Measurements from ENCODE around the gene FAT2.

The FAT2 gene

GRCh38 chr5:151601391-151601790 lies 10.3 kb upstream of the FAT2 start:
- ATAC-seq (ENCODE audit: insufficient read depth, low read depth), result no peak
- no peaks in the 10 kb centered on the region for H3K36me3 ChIP-seq (ENCODE audit: insufficient read depth, low read length)
- no peak overlapping the region for H3K9ac ChIP-seq (ENCODE audit: low read depth, low read length)
- H3K27ac ChIP-seq (ENCODE audit: low read length), result no peak overlapping the region
- no peaks in the 10 kb centered on the region for H4K20me1 ChIP-seq (ENCODE audit: insufficient read depth, low read length)
- H2AFZ ChIP-seq (ENCODE audit: low read depth, low read length), result no peak overlapping the region
- no peak for TF ChIP-seq EZH2 (IDR thresholded peaks at IDR 0.05; ENCODE audit: borderline replicate concordance, low read depth, low read length, severe bottlenecking)
- TF ChIP-seq CTCF (IDR thresholded peaks at IDR 0.05; ENCODE audit: borderline replicate concordance, extremely low read depth, low read length, poor library complexity, severe bottlenecking), result no peak
- H3K79me2 ChIP-seq (ENCODE audit: insufficient read depth, low read length), result no peaks in the 10 kb centered on the region
- H3K9me3 ChIP-seq (ENCODE audit: insufficient read depth, low read length, severe bottlenecking), result no peaks in the 10 kb centered on the region
- no peak for DNase-seq
- no peak overlapping the region for H3K4me2 ChIP-seq (ENCODE audit: insufficient read depth, low read length)
- peaks cover 17% of the 10 kb centered on the region for H3K27me3 ChIP-seq (ENCODE audit: insufficient read depth, low read length, poor library complexity)
- H3K4me1 ChIP-seq (ENCODE audit: insufficient read depth, low read length), result no peaks in the 10 kb centered on the region
- no peak overlapping the region for H3K4me3 ChIP-seq (ENCODE audit: low read depth in 1 of 2, low read length in 2 of 2)

- no peaks in the 10 kb centered on the region for H4K20me1 ChIP-seq (ENCODE audit: insufficient read depth, low read length)
Observed at GRCh38 chr5:151600069-151600665, 9.0 kb upstream of the FAT2 start.

GRCh38 chr5:151598984-151599383 lies 7.9 kb upstream of the FAT2 start:
- no peaks in the 10 kb centered on the region for H3K79me2 ChIP-seq (ENCODE audit: insufficient read depth, low read length)
- no peaks in the 10 kb centered on the region for H3K9me3 ChIP-seq (ENCODE audit: insufficient read depth, low read length, severe bottlenecking)
- no peak overlapping the region for H3K4me2 ChIP-seq (ENCODE audit: insufficient read depth, low read length)
- no peaks in the 10 kb centered on the region for H4K20me1 ChIP-seq (ENCODE audit: insufficient read depth, low read length)
- H3K36me3 ChIP-seq (ENCODE audit: insufficient read depth, low read length), result no peaks in the 10 kb centered on the region
- H3K27me3 ChIP-seq (ENCODE audit: insufficient read depth, low read length, poor library complexity), result peaks cover 4% of the 10 kb centered on the region
- H2AFZ ChIP-seq (ENCODE audit: low read depth, low read length), result no peak overlapping the region
- no peak for DNase-seq
- no peaks in the 10 kb centered on the region for H3K4me1 ChIP-seq (ENCODE audit: insufficient read depth, low read length)
- H3K4me3 ChIP-seq (ENCODE audit: low read depth in 1 of 2, low read length in 2 of 2), result no peak overlapping the region
- ATAC-seq (ENCODE audit: insufficient read depth, low read depth), result no peak
- no peak overlapping the region for H3K9ac ChIP-seq (ENCODE audit: low read depth, low read length)
- no peak overlapping the region for H3K27ac ChIP-seq (ENCODE audit: low read length)
- no peak for TF ChIP-seq EZH2 (IDR thresholded peaks at IDR 0.05; ENCODE audit: borderline replicate concordance, low read depth, low read length, severe bottlenecking)
- TF ChIP-seq CTCF (IDR thresholded peaks at IDR 0.05; ENCODE audit: borderline replicate concordance, extremely low read depth, low read length, poor library complexity, severe bottlenecking), result no peak

More at GRCh38 chr5:151600069-151600665, 9.0 kb upstream of the FAT2 start:
- Histone ChIP-seq H3K9me3 (ENCODE audit: insufficient read depth, low read length, severe bottlenecking) (no peaks in the 10 kb centered on the region), H3K9ac (ENCODE audit: low read depth, low read length) (no peak overlapping the region), H3K4me2 (ENCODE audit: insufficient read depth, low read length) (no peak overlapping the region), H2AFZ (ENCODE audit: low read depth, low read length) (no peak overlapping the region), H3K36me3 (ENCODE audit: insufficient read depth, low read length) (no peaks in the 10 kb centered on the region), H3K79me2 (ENCODE audit: insufficient read depth, low read length) (no peaks in the 10 kb centered on the region), H3K27ac (ENCODE audit: low read length) (no peak overlapping the region), H3K27me3 (ENCODE audit: insufficient read depth, low read length, poor library complexity) (peaks cover 9% of the 10 kb centered on the region), H3K4me3 (ENCODE audit: low read depth in 1 of 2, low read length in 2 of 2) (no peak overlapping the region), H3K4me1 (ENCODE audit: insufficient read depth, low read length) (no peaks in the 10 kb centered on the region)
- no peak for ATAC-seq (ENCODE audit: insufficient read depth, low read depth)
- TF ChIP-seq EZH2 (IDR thresholded peaks at IDR 0.05; ENCODE audit: borderline replicate concordance, low read depth, low read length, severe bottlenecking), result no peak
- no peak for DNase-seq

GRCh38 chr5:151598549-151598948 lies 7.4 kb upstream of the FAT2 start:
- H2AFZ ChIP-seq (ENCODE audit: low read depth, low read length), result no peak overlapping the region
- no peaks in the 10 kb centered on the region for H3K9me3 ChIP-seq (ENCODE audit: insufficient read depth, low read length, severe bottlenecking)
- H3K79me2 ChIP-seq (ENCODE audit: insufficient read depth, low read length), result no peaks in the 10 kb centered on the region
- H3K4me1 ChIP-seq (ENCODE audit: insufficient read depth, low read length), result no peaks in the 10 kb centered on the region
- H3K9ac ChIP-seq (ENCODE audit: low read depth, low read length), result no peak overlapping the region
- no peaks in the 10 kb centered on the region for H4K20me1 ChIP-seq (ENCODE audit: insufficient read depth, low read length)
- H3K4me2 ChIP-seq (ENCODE audit: insufficient read depth, low read length), result no peak overlapping the region
- peaks cover under 1% of the 10 kb centered on the region for H3K27me3 ChIP-seq (ENCODE audit: insufficient read depth, low read length, poor library complexity)
- H3K36me3 ChIP-seq (ENCODE audit: insufficient read depth, low read length), result no peaks in the 10 kb centered on the region
- H3K4me3 ChIP-seq (ENCODE audit: low read depth in 1 of 2, low read length in 2 of 2), result no peak overlapping the region
- ATAC-seq (ENCODE audit: insufficient read depth, low read depth), result no peak
- H3K27ac ChIP-seq (ENCODE audit: low read length), result no peak overlapping the region
- no peak for DNase-seq
- TF ChIP-seq CTCF (IDR thresholded peaks at IDR 0.05; ENCODE audit: borderline replicate concordance, extremely low read depth, low read length, poor library complexity, severe bottlenecking), result no peak
- no peak for TF ChIP-seq EZH2 (IDR thresholded peaks at IDR 0.05; ENCODE audit: borderline replicate concordance, low read depth, low read length, severe bottlenecking)
